CD4-positive, alpha-beta T cell treated with Interleukin-1 beta for 1 hour (primary cell): ENCODE results near the gene ZNF700.
"Not testable (repeated sequence)": the region's sequence is repeated elsewhere in the genome, so short reads cannot be mapped to it uniquely, and the experiment has no call there.

Experiments
- DNase-seq, 2 donors: peaks; one replicate each; pipeline ENCODE4 v3.0.0-alpha.2; 2020 to 2022

ZNF700 gene

DNA sequence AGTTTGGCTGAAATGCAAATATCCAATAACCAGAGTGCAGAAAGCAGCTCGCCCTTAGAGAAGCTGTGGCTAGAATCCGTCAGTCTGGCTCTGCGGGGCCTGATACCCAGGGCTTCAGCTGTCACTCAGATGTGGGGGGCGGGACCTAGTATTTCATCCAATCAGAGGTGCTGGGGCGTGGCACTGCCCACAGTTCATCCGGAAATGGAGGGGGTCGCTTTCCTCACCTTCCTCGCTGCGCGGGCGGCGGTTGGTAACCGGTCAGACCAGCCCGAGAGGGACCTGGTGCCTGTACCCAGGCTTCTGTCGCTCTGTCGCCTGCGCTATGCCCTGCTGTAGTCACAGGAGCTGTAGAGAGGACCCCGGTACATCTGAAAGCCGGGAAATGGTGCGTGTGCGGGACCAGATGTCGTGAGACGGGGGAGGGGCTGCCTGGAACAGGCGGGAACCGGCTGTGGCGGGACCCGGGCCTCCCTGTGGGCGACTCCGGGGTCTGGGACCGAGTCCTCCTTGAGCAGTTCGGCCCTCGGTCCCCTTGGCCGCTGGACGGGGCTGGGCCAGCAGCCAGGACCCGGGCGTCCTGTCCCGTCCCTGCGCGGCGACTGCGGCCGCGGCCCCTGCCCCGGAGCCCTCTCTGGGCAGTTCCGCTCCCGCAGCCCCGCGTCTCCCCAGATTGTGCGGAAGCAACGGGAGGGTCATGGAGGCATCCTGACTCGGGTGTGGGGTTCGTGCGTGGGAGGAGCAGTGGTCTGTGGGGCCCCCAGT is at the start of gene ZNF700:
Gene ZNF700, plus strand, starts transcription at position 222 of the 765 bp plus-strand sequence. Its CDS starts 104 bp downstream, at position 326.
- peak; percentile 92 to 93 for DNase-seq

DNA sequence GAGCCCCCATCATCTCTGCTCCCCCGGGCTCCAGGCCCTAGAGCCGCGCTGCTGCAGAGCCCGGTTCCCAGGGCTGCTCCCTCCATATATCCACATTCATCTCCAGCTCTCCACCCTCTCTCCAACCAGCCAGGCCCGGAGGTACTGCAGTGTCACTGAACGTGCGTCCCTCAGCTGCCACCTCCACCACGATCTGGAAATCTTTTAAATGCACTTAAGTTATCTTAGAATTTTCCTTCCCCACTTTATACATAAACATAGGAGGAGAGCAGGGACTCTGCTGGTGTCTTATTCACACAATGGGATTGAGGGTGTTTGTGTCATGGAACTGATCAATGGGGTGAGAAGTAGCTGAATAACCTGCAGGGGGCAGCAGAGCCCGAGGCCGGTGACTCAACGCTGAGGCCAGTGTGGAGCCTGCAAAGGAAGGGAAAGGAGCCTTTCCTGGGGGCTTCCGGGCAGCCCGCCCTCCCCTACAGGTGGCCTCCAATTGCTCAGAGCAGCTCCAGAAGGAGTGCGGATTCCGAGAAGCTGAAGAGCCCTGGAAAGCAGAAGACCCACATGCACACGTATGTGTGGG is 45.1 kb upstream of the ZNF700 start:
- peak; percentile 1 to 37 for DNase-seq

DNA sequence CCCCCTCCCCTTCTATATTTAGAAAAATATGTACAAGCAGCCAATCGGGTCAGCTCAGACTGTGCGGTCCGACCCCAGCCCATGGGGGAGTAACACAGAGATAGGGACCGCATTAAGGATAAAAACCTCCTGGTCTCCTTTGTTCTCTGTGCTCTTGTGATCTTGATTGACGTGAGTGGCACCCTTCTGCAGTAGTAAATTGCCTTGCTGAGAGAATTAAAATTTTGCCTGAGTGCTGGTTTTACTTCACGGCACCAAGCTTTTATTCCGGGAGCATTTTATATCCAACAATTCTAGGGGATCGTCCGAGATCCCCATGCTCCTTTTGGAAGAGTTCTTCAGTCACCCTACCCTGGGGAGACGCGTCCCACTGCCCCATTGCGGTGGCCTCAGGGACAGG is 44.3 kb upstream of the ZNF700 start:
- DNase-seq = no peak

DNA sequence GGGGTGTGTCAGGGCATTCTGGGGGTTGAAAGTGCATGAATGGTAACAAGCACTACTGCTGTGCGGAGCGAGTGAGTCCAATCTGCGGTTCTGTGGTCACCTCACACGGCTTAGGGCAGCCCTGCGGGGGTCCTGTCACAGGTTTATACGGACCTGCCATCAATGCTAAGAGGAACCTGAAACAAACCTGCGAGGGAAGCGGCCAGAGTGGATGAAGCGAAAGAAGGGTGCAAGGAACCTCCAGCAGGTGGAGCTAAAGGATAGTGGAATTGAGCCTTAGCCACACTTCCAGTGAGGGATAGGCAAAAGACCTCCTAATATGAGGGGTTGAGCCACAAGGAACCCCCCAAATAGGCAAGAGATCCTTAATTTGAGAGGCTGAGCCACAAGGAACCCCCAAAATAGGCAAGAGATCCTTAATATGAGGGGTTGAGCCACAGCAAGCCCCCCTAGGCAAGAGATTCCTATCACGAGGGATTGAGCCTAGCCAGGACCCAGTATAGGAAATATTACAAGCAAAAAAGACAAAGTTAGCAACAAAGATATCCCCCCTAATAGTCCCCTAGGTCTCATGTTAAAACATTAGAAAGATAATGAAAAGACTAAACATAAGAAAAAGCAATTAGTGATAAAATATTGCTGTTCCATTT is 43.6 kb upstream of the ZNF700 start:
- DNase-seq = peak; percentile 63 to 73

DNA sequence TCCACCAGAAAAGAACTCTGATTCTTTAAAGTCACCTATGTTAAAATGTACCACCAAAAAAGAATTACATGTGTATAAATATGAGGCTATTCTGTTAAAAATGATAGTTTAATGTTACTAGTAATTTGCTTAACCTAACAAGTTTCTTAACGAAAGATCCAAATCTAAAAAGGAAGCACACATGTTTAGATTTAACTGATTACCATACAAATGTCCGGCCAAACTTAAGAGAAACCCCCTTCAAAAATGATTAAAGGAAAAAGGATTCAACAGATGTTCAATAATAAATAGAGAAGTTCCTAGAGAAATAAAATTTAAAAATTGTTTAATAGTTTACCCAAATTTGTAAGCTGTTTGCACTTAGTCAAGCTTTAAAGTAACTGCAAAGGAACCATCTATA is 42.3 kb upstream of the ZNF700 start:
- DNase-seq = no peak

DNA sequence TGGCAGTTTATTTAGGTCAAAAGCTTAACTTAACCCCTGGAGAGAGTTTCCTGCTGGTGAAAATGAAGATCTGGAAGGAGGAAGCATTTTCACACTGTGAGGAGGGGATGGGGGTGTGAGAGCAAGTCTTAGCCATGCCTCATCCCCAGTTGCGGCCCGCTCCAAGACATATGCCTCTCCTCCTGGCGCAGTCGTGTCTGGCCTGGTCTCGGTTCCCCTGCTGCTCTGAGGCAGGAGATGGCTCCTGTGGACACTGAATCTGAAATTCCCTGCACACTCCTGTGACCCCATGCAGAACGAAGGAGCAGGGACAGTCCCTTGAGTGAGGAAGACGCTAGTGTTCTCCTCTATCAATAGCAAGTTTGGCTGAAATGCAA is 37.7 kb upstream of the ZNF700 start:
- no peak for DNase-seq

DNA sequence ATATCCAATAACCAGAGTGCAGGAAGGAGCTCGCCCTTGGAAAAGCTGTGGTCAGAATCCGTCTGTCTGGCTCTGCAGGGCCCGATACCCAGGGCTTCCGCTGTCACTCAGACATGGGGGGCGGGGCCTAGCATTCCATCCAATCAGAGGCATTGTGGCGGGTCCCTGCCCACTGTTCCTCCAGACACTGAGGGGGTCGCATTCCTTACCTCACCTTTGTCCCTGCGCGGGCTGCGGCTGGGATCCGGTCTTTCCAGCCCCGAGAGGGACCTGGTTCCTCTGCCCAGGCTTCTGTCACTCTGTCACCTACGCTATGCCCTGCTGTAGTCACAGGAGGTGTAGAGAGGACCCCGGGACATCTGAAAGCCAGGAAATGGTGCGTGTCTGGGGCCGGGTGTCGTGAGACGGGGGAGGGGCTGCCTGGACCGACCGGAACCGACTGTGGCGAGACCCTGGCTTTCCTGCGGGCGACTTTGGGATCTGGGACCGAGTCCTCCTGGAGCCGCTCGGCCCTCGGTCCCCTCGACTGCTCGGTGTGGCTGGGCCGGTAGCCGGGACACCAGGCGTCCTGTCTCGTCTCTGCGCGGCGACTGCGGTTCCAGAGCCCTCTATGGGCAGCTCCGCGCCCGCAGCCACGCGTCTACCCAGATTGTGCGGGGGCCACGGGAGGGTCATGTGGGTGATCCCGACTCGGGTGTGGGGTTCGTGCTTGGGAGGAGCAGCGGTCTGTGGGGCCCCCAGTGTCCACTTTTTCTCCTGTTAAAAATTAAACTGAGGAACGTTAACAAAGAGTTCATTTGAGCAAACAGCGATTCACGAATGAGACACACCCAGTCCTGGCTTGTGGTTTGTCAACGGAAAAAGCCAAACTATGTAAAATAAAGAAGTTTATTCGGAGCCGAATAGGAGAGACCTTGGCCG is 37.0 kb upstream of the ZNF700 start, which contains the start of gene ZNF69:
Gene ZNF69, plus strand, starts transcription at position 172 of the 921 bp plus-strand sequence. Its CDS starts 142 bp downstream, at position 314.
- DNase-seq = peak; percentile 60 to 68

DNA sequence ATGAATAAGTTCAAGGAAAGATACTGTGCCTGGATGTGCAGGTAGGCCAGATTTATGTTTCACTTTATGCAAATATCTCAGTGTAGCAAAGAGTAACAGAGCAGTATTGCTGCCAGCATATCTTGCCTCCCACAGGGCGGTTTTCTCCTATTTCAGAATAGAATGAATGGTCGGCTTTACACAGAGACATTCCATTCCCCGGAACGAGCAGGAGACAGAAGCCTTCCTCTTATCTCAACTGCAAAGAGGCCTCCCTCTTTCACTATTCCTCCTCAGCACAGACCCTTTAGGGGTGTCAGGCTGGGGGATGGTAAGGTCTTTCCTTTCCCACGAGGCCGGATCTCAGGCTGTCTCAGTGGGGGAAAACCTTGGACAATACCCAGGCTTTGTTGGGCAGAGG is 35.0 kb upstream of the ZNF700 start:
- DNase-seq = not testable (repeated sequence)

DNA sequence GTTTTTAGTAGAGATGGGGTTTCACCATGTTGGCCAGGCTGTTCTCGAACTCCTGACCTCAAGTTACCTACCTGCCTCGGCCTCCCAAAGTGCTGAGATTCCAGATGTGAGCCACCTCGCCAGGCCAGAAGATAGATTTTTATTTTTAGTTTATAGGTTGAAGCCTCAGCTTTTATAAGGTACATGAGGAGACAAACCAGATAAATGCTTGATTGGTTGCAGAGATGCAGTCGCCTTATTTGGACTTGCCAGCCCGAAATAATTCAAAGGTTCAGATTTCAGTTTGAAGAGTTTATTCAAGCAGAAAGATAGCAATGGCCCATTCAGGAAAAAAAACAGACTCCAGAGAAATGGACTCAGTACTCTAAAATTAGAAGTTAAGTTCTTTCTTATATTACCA is 34.3 kb upstream of the ZNF700 start:
- DNase-seq = no peak

DNA sequence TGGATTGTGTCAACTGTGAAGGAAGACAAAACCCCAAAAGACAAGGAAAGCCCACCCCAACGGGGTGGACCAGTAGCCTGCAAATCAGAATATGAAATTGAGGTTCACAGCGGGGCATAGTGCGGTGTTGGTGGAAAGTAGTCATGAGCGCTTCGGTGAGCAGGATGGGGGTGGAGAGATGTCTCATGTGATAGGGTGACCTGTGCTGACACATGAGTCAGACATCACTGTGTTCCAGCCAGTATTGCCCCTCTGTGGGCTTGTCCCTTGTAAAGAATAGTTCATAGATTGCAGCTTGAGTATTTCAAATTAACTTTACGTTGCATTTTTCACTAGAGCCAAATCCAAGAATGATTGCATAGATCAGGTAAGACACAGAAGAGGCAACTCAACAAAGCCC is 30.1 kb upstream of the ZNF700 start:
- DNase-seq = no peak

DNA sequence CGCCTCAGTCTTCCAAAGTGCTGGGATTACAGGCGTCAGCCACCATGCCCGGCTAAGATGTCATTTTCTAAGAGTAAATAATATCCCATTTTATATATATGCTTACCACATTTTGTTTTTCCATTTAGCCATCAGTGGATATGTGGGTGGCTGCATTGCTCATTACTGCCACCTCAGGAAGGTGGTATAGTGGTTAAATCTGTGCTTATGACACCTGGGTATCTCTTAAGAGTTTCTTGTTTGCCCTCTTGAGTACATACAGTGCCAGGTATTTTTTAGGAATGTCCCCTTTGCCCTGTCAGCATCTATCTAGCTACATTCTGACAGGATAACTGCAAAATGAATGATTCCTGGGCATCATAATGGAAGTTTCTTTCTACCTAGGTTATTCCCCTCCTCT is 22.7 kb upstream of the ZNF700 start:
- DNase-seq = no peak

DNA sequence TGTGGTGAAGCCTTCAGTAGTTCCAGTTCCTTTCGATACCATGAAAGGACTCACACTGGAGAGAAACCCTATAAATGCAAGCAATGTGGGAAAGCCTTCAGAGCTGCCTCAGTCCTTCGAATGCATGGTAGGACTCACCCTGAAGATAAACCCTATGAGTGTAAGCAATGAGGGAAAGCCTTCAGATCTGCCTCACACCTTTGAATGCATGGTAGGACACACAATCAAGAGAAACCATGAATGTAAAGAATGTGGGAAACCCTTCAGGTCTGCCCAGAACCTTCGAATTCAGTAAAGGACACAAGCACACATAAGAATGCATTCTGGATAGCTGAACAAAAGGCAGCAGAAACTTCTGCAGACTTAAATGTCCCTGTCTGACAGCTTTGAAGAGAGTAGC is 19.0 kb upstream of the ZNF700 start:
- DNase-seq = no peak

DNA sequence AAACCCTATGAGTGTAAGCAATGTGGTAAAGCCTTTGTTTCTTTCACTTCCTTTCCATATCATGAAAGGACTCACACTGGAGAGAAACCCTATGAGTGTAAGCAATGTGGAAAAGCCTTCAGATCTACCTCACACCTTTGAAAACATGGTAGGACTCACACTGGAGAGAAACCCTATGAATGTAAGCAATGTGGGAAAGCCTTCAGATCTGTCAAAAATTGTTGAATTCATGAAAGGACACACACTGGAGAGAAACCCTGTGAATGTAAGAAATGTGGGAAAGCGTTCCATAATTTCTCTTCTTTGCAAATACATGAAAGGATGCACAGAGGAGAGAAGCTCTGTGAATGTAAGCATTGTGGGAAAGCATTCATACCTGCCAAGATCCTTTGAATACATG is 13.0 kb upstream of the ZNF700 start:
- DNase-seq = not testable (repeated sequence)

DNA sequence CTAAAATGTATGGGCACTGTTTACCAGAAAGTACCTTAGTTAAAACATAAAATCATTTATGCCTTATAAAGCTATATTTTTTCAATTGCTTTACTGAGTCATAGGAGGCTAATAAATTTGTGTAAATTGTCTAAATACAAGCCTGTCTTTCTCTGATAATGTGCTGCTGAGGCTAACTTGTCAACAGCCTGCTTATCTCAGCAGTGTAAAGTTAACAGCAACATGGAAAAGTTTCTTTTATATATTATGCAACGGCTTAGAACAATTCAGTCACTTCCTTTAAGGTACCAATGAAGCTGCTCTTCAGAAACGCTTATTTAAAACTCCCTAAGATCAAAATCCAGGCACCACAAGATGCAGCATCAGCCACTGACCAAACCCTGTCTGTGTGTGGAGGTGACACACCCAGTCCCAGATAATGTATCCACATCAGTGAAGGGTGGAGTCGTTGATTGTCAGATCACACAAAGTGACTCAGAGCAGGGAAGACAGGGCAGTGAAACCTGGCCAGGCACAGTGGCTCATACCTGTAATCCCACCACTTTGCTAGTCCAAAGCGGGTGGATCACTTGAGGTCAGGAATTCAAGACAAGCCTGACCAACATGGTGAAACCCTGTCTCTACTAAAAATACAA is 10.4 kb upstream of the ZNF700 start:
- DNase-seq = not testable (repeated sequence)

DNA sequence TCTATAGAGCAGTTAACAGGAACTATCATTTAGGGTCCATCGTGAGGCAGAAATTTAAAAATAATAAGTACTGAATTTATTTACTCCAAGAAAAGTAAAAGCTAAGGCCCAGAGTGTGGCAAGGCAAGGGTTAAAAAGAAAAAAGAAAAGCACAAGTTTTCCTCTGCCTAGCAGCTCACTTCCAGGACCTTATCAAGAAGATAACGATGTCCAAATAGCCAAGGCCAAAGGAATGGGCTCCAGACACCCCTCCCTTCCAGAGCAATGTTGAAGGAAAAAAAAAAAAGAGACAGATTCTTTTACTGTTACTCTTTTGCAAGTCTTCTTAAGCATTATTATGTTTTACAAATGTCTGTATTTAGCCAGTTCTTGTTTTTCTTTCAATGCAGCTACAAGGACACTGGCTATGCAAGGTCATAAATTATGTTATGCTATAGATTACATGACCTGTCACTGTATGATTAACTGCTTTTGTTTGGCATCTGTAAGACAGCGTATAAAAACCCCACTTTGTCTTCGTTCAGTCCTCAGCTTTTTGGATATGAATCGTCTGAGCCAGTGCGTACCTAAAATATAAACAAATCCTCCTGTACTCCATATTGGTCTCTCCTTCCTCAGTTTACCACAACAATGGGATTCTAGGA is 2.9 kb upstream of the ZNF700 start:
- no peak for DNase-seq

DNA sequence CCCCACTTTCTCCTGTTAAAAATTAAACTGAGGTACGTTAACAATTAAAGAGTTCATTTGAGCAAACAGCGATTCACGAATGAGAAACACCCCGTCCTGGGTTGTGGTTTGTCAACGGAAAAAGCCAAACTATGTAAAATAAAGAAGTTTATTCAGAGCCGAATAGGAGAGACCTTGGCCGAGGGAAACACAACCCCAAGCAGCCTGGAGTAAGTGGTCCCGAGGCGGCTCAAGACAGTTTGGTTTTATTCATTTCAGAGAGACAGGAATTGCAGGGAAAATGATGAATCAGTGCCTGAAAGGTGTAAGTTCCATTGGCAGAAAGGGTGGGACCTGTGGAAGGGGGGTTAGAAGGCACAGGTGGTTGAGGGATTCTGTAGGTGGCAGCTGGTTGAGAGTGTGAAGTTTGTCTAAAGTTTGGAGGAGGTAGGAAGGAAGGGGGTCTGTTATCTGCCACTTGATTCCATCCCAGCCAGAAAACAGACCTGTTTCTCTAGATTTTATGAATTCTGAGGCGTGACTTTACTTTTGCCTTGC is 812 bp downstream of the ZNF700 start:
- not testable (repeated sequence) for DNase-seq

DNA sequence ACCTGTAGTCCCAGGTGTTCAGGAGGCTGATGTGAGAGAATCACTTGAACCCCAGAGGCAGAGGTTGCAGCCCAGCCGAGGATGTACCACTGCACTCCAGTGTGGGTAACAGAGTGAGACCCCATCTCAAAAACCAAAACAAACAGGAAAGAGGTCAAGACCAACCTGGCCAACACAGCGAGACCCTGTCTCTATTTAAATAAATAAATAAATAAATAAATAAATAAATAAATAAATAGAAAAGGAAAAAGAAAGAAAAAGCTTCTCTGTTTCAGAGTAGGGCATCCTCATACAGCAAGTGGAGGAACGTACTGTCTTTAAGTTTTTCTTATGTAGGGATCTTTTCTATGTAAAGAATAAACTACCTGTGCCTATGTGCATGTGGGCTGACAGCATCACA is 2.3 kb downstream of the ZNF700 start:
- DNase-seq = no peak

DNA sequence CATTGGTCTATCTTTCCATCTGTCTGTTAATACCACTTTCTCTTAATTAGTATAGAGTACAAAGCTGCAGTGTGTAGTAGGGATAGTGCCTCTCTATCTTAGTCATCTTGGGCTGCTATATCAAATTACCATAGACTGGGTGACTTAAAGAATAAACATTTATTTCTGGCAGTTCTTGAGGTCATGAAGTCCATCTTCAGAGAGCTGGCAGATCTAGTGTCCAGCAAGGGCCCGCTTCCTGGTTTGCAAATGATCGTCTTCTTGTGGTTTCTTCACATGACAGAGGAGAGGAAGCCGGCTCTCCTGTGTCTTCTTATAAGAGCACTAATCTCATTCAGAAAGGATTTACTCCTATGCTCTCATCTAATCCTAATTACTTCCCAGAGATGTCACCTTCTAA is 6.1 kb downstream of the ZNF700 start:
- no peak for DNase-seq

DNA sequence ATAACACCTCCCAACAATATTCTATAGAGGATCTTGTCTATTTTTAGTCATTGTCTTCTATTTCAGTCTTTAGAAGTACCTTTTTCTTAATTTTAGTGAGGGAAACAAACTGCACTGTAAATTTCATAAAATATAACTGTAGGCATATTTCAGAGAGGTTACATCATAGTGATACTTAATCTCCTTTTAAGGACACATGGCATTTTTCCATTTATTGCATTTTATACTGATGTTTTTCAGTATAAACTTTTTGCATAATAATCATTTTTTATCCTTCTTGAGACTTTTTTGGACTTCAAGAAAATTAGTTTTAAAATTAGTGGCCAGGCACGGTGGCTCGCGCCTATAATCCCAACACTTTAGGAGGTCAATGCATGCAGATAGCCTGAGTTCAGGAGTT is 6.6 kb downstream of the ZNF700 start:
- DNase-seq = no peak

DNA sequence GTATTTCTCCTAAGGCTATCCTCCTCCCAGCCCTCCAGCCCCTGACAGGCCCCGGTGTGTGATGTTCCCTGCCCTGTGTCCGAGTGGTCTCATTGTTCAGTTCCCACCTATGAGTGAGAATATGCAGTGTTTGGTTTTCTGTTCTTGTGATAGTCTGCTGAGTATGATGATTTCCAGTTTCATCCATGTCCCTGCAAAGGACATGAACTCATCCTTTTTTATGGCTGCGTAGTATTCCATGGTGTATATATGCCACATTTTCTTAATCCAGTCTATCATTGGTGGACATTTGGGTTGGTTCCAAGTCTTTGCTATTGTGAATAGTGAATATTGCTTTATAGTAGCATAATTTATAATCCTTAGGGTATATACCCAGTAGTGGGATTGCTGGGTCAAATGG is 10.9 kb downstream of the ZNF700 start:
- not testable (repeated sequence) for DNase-seq

DNA sequence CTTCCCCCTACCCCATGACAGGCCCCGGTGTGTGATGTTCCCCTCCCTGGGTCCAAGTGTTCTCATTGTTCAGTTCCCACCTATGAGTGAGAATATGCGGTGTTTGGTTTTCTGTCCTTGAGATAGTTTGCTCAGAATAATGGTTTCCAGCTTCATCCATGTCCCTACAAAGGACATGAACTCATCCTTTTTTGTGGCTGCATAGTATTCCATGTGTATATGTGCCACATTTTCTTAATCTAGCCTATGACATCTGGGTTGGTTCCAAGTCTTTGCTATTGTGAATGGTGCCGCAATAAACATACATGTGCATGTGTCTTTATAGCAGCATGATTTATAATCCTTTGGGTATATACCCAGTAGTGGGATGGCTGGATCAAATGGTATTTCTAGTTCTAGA is 13.5 kb downstream of the ZNF700 start:
- not testable (repeated sequence) for DNase-seq
